HG02623 (cell line): ENCODE results near the gene UAP1L1.

Source experiments
- ATAC-seq: cut with Tn5 transposase; IDR thresholded peaks from one replicate; pipeline ENCODE4 v1.9.1; 2021; ENCODE audit warnings: moderate library complexity; ENCODE audit not compliant: unreplicated experiment

The UAP1L1 gene

DNA sequence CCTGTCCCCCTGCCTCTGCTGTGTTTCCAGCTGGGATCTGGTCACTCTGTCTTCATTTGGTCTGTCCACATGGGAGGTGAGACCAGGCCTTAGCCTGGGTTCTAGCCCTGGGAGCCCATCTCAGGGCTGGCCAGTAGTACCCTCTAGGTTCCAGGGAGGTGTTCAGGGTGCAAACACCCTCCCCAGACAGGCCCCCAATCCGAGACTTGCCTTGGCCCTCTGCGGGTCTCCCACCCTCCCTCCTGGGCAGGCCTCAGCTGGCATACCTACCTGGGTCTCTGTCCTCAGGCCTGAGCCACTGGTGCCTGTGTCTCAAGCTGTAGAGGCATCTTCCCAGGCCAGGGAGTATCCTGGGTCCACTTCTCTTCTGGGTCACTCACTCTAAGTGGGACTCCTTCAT lies 6.0 kb upstream of the UAP1L1 start:
- ATAC-seq, result no peak

GRCh38 chr9:137073992-137074399 lies 3.3 kb upstream of the UAP1L1 start:
- ATAC-seq, result no peak

DNA sequence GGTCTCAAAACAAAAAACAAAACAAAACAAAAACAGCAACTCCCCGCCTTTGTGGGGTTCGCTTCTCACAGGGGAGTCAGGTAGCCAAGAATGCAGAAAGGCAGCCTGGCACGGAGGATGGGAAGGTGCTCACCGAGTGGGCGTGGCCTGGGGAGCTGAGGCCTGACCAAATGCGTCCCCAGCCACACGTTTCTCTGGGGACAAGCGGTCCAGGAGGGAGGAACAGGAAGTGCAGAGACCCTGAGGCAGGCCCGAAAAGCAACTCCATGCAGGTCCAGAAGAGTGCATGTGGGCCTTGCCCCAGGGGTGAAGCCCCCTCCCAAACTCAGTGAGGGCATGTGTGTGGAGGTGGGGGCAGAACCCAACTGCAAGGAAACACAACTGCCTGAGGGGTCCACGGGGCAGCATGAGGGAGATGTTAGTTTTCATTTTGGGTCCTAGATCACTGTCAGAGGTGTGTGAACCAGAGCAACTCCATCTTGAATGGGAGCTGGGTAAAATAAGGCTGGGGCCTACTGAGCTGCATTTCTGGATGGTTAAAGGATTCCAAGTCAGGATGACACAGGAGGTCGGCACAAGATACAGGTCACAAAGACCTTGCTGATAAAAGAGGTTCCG lies 2.6 kb upstream of the UAP1L1 start:
- no peak for ATAC-seq

DNA sequence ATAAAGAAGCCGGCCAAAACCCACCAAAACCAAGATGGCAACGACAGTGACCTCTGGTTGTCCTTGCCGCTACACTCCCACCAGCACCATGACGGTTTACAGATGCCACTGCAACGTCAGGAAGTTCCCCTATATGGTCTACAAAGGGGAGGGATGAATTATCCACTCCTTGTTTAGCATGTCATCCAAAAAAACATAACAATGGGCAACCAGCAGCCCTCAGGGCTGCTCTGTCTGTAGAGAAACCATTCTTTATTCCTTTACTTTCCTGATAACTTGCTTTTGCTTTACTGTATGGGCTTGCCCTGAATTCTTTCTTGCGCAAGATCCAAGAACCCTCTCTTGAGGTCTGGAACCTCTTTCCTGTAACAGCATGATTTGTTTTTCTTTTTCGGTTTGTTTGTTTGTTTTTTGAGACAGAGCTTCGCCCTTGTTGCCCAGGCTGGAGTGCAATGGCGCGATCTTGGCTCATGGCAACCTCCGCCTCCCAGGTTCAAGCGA lies 2.0 kb upstream of the UAP1L1 start:
- ATAC-seq, result no peak

GRCh38 chr9:137076636-137077009 lies 694 bp upstream of the UAP1L1 start:
- ATAC-seq, result no peak

DNA sequence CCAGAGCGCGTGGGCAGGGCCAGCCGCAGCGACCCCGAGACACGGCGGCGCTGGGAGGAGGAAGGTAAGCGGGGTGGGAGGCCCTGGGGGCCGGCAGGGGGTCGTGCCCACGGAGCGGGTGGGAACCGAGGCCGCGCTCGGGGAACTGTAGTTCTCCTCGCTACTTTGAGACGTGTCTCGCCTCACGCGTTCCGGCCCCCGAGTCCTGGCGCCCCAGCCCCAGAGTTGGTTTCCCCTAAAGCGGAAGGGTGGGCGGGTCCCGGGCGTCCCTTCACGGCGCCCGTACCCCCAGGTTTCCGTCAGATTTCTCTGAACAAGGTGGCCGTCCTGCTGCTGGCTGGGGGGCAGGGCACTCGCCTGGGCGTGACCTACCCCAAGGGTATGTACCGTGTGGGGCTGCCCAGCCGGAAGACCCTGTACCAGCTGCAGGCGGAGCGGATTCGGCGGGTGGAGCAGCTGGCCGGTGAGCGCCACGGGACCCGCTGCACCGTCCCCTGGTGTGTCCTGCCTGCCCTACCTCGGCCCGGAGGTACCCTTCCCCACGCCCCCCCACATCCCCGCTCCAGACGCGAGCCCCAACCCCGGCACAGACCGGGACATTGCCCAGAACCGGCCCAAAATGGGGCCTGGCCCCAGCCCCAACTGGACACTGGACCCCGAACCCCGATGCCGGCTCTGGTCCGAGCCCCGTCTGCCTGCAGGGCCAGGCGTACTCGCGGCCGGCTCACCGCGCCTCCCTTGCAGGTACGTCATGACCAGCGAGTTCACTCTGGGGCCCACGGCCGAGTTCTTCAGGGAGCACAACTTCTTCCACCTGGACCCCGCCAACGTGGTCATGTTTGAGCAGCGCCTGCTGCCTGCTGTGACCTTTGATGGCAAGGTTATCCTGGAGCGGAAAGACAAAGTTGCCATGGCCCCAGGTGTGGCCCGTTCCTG lies 709 bp downstream of the UAP1L1 start:
- ATAC-seq, result peak; percentile 17

DNA sequence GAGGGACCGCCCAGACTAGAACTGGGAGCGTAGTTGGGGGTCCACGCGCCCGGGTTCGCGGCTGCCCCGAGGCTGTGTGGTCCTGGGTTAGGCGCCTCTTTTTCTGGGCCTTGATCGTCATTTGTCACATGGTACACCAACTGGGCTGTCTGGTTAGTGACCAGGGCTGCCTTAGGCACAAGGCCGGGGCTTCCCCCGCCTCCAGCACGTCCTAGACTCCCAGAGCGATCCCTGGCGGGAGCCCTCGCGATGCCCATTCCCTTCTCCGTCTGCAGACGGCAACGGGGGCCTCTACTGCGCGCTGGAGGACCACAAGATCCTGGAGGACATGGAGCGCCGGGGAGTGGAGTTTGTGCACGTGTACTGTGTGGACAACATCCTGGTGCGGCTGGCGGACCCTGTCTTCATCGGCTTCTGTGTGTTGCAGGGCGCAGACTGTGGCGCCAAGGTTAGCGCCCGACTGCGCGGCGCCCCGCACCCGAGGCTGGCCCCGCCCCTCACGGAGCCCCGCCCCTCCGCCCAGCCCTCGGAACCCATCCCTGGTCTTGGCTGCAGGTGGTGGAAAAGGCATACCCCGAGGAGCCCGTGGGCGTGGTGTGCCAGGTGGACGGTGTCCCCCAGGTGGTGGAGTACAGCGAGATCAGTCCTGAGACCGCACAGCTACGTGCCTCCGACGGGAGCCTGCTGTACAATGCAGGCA lies 1.5 kb downstream of the UAP1L1 start:
- no peak for ATAC-seq

- ATAC-seq, result no peak
These were observed 2.1 kb downstream of the UAP1L1 start for GRCh38 chr9:137079401-137079787.

- ATAC-seq, result no peak
These were observed 3.2 kb downstream of the UAP1L1 start for GRCh38 chr9:137080260-137081122.

- ATAC-seq, result no peak
These were observed 5.1 kb downstream of the UAP1L1 start for GRCh38 chr9:137082222-137082924.

DNA sequence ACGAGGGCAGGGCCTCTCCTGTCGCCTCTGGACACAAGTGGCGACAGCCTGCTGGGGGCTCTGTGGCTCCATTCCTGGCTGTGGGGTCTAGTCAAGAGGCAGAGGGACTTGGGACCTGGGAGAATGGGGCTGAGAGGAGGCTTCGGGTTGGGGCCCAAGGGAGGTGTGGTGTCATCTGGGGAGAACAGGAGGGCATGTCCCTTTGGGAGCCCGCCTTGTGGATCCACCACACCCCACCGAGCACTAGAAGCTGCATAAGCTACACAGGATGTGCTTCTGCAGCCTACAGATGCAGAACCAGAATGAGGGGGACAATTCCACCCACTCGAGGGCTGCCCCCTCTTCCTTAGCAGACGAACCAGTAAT lies 5.6 kb downstream of the UAP1L1 start:
- no peak for ATAC-seq

DNA sequence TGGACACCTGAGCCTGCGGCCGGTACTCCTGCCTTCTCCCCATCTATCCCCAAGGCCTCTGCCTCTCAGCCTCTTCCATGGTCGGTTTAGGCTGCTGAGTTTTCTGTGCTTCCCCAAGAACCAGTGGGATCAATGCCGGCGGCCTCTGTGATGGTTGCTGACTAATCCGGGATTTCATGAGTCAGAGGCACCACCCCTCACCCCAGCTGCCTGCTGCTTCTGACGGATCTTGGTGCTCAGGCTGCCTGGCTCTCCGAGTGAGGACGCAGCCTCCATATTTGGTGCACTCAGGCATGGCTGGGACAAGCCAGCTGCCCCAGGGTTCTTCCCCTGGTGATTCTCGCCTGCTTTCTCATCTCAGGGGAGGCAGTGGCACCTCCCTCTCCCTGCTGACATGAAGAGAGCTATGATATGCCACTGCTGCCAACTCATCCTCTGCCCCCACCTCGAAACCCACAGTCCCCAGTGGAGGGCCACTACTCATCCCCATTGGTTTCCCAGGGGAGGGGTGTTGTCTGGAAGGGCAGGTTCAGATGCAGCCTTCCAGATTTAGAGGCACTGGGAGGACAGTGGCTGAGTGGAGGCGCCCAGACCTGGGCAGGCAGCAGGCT lies 6.2 kb downstream of the UAP1L1 start:
- no peak for ATAC-seq

GRCh38 chr9:137084526-137084925 lies 7.2 kb downstream of the UAP1L1 start:
- ATAC-seq, result no peak

- ATAC-seq, result peak; percentile 7
These were observed 8.7 kb downstream of the UAP1L1 start for GRCh38 chr9:137085920-137086530.

GRCh38 chr9:137086531-137087408 lies 9.5 kb downstream of the UAP1L1 start, which contains the start of gene MAN1B1:
MAN1B1 (plus strand) TSS chr9:137086985; CDS start chr9:137087000, 15 bp downstream.
- ATAC-seq, result peak; percentile 83

GRCh38 chr9:137087409-137087925 lies 10.2 kb downstream of the UAP1L1 start:
- ATAC-seq, result no peak

- no peak for ATAC-seq
These were observed 10.8 kb downstream of the UAP1L1 start for GRCh38 chr9:137088121-137088520.
